Retinal pigment epithelial cell (primary cell): Measurements from ENCODE around the gene RNF8.

Experiments used
- DNase-seq: peaks from one replicate; pipeline ENCODE4 v3.0.0-alpha.2; 2010; ENCODE audit warnings: low read depth
- H3K4me3 ChIP-seq: 2 replicates; pipeline ENCODE4 v1.5.1; 2011; ENCODE audit warnings: mild to moderate bottlenecking, low read length, control low read depth, moderate library complexity
- CTCF ChIP-seq: conservative IDR thresholded peaks from 2 replicates; pipeline ENCODE4 v1.5.1; 2011; ENCODE audit warnings: low read depth, low read length, control low read depth, inconsistent platforms

RNF8 gene

DNA sequence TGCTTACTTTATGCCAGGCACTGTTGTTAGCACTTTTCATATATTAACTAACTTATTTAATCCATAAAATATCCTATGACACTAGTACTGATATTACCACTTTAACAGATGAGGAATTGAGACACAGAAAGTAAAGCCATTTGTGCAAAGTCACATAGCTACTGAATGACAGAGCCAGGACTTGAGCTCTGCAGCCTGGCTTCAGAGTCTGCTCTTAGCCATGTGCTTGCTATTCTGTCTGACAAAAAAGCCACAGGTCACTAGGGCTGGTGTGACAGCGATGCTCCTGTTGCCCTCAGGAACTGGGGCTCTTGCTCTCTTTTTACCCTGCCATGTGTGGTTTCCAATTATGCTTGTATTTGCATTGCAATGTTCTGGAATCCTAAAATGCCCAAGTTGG is 44.7 kb upstream of the RNF8 start:
- H3K4me3 ChIP-seq = no peak overlapping the region
- no peak for DNase-seq
- TF ChIP-seq CTCF = no peak

DNA sequence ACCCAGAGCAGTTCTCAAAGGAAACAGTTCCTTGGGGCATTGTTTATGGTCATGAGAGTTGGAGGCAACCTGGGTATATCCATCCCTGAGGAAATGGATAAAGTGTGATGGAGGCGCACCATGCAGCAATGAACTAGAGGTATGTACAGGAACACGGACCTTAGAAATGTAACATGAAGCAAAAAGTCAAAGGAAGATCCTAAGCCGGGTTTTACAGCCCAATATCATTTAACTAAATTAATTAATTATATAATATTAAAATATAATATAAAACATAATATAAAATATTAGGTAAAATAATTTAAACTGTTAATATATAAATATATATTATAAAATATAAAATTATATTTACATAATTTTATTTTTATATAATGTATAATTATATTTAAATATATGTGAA is 44.1 kb upstream of the RNF8 start:
- no peak overlapping the region for H3K4me3 ChIP-seq
- no peak for DNase-seq
- no peak for TF ChIP-seq CTCF

DNA sequence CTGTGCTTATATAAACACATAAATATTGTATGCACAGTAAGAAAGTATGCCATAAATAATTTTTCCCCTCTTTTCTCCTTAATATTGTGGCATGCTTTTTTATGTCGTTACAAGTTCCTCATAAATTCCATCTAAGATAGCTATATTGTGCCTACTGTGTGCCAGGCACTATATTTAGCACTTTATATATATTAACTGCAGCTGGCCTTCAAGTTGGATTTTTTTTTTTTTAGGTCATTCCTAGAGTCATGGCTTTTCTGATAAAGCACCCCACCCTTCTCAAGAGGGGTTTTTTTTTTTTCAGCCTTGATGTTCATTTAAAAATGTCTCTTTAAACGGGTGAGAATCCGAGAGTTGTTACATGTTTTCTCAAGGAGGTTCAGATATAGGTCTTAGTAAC is 42.8 kb upstream of the RNF8 start:
- no peak for TF ChIP-seq CTCF
- H3K4me3 ChIP-seq = no peak overlapping the region
- DNase-seq = no peak

- no peak for DNase-seq
- TF ChIP-seq CTCF = no peak
- H3K4me3 ChIP-seq = no peak overlapping the region
These were observed 41.9 kb upstream of the RNF8 start for GRCh38 chr6:37311741-37312473.

DNA sequence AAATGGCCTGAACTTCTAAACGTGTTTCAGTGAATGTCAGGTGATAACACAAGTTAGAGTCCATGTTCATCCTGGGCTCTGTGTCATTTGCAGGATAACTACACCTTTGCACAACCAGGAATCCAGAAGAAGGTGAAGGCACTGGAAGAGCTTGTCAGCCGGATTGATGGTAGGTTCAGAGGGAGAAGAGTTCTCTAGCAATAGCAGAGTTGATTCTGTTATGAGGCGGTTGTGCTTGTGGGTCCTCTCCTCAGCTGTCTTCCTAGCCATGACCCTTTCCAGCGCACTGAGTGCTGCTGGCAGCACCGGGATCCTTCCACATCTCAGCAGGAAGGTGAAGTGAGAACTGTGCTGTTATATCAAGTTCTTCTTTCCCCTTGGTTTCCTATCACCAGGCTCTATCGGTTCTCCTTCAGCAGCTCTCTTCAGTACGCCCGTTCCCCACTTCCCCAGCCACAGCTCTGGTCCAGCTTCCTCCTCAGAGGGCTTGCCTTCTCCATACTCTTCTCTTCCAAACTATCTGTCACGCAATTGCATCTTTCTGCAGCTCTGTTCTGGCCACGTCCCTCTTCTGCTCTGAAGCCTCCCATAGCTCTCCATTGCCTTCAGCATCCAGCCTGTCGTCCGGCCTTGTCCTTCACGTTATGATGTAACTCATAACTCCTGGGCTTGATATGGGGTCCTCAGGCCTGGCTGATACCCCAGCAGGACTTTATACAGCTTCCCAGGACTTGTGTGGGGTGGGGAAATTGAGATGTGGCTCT is 39.9 kb upstream of the RNF8 start:
- no peak for DNase-seq
- H3K4me3 ChIP-seq = no peak overlapping the region
- TF ChIP-seq CTCF = no peak

GRCh38 chr6:37314487-37315156 is 39.2 kb upstream of the RNF8 start:
- DNase-seq = no peak
- no peak overlapping the region for H3K4me3 ChIP-seq
- TF ChIP-seq CTCF = peak; percentile 61
